K562 (cell line): ENCODE measurements around the gene CCDC3. TPM values are rescaled to one million over a fixed set of nuclear protein-coding genes. Genes with fewer than 3 reads are reported as not detected.

Experiments used
- ATAC-seq: fragments of 200-7000 bp; cut with Tn5 transposase; 3 replicates; pipeline ENCODE4 v1.9.1; 2020; ENCODE audit warnings: moderate library complexity
- BruUV-seq: library from RNA; stranded (reverse); fragments of 400-500 nt; replicated peaks from 2 replicates; lab custom pipeline; 2021; lab: Mats Ljungman, UMichigan
- CTCF ChIA-PET: fragments of 300-600 bp; formaldehyde crosslinking; extraction: SDS; loops from one replicate; lab custom pipeline; 2021; ENCODE audit warnings: low intra/inter-chr PET ratio; lab: Yijun Ruan, JAX
- POLR2A ChIA-PET: fragments of 300-600, 350-650 bp; sonication (Branson Sonifier 250); formaldehyde crosslinking; extraction: SDS; loops from one replicate; lab custom pipeline; 2021; ENCODE audit warnings: antibody characterized with exemption, inconsistent platforms; lab: Yijun Ruan, JAX
- DNase-seq, 4 experiments: peaks; one replicate each; pipeline versions ENCODE4 v3.0.0 to v3.0.0-alpha.2; 2011 to 2018; ENCODE audit warnings: low spot score in 3 of 4, mixed read lengths in 3 of 4; ENCODE audit errors: extremely low read depth in 1 of 4
- FAIRE-seq: peaks from 2 replicates; lab custom pipeline; 2011; peaks lifted over from hg19 to GRCh38; lab: Jason Lieb, UNC
- H2AFZ ChIP-seq: 2 replicates; pipeline ENCODE4 v1.6.0; 2011; ENCODE audit warnings: low read depth, low read length, control low read depth, inconsistent platforms
- H3K27ac ChIP-seq: fragments of 200-600 bp; 3 replicates; pipeline ENCODE4 v1.8.0; 2011; ENCODE audit warnings: low read depth, mild to moderate bottlenecking, control low read depth, inconsistent platforms, low read length, moderate library complexity, mixed read lengths; ENCODE audit errors: extremely low read depth
- H3K27me3 ChIP-seq, 2 experiments: fragments of 300-600 bp in 1 of 2; 2 replicates in 1 of 2; 3 replicates in 1 of 2; pipeline versions ENCODE4 v1.6.0 to v1.8.0; 2011; ENCODE audit warnings: inconsistent platforms in 2 of 2, low read length in 2 of 2, mild to moderate bottlenecking in 1 of 2, mixed read lengths in 1 of 2, moderate library complexity in 1 of 2; ENCODE audit not compliant: control insufficient read depth in 2 of 2, insufficient read depth in 2 of 2
- H3K36me3 ChIP-seq: fragments of 300-600 bp; 3 replicates; pipeline ENCODE4 v1.8.0; 2011; ENCODE audit warnings: mild to moderate bottlenecking, low read length, inconsistent platforms; ENCODE audit not compliant: control insufficient read depth, insufficient read depth
- H3K4me1 ChIP-seq, 2 experiments: fragments of 200-600 bp in 1 of 2; replicated peaks in 1 of 2; 2 replicates in 1 of 2; 3 replicates in 1 of 2; pipeline versions ENCODE4 v1.5.1 to v1.8.0; 2011; ENCODE audit warnings: inconsistent platforms in 2 of 2, low read length in 2 of 2, mild to moderate bottlenecking in 1 of 2, mixed read lengths in 1 of 2, moderate library complexity in 1 of 2; ENCODE audit not compliant: control insufficient read depth in 2 of 2, insufficient read depth in 2 of 2
- H3K4me2 ChIP-seq: 2 replicates; pipeline ENCODE4 v1.6.1; 2011; ENCODE audit warnings: low read length, control low read depth, inconsistent platforms, mixed read lengths; ENCODE audit not compliant: insufficient read depth
- H3K4me3 ChIP-seq: fragments of 200-600 bp; sonication (generic), shearing (Covaris generic); 2 replicates; pipeline ENCODE4 v1.5.1; 2016; ENCODE audit warnings: control low read depth, inconsistent platforms
- H3K79me2 ChIP-seq: fragments of 200-600 bp; 3 replicates; pipeline ENCODE4 v1.8.0; 2011; ENCODE audit warnings: low read length, inconsistent platforms; ENCODE audit not compliant: control insufficient read depth, insufficient read depth
- H3K9ac ChIP-seq, 2 experiments: 2 replicates each; pipeline versions ENCODE4 v1.6.0 to v1.6.1; 2011; ENCODE audit warnings: low read depth in 2 of 2, low read length in 2 of 2, control low read depth in 1 of 2, inconsistent platforms in 1 of 2, mild to moderate bottlenecking in 1 of 2, mixed read lengths in 1 of 2; ENCODE audit not compliant: insufficient read depth in 1 of 2
- H3K9me1 ChIP-seq: one replicate; pipeline ENCODE4 v1.6.0; 2011; ENCODE audit warnings: inconsistent platforms, mild to moderate bottlenecking, low read length, moderate library complexity; ENCODE audit not compliant: control insufficient read depth, insufficient read depth
- H3K9me3 ChIP-seq: replicated peaks from 2 replicates; pipeline ENCODE4 v1.5.1; 2011; ENCODE audit warnings: low read depth, low read length, inconsistent platforms; ENCODE audit not compliant: control insufficient read depth, insufficient read depth
- H4K20me1 ChIP-seq: replicated peaks from 2 replicates; pipeline ENCODE4 v1.6.1; 2011; ENCODE audit warnings: low read length, inconsistent platforms, mixed read lengths; ENCODE audit not compliant: control insufficient read depth, insufficient read depth
- ARHGAP35 ChIP-seq: fragments of 450-650 bp; IDR thresholded peaks from 2 replicates; pipeline ENCODE4 v1.6.1; 2018; ENCODE audit not compliant: partially characterized antibody
- FOXP1 ChIP-seq: sonication (generic); formaldehyde crosslinking; IDR thresholded peaks from 2 replicates; pipeline ENCODE4 v1.8.0; 2022; ENCODE audit warnings: mild to moderate bottlenecking, missing genetic modification reagents
- RAD21 ChIP-seq, 2 experiments: fragments of 250-450 bp in 1 of 2; fragments of 450-650 bp in 1 of 2; sonication (Bioruptor Pico) in 1 of 2; formaldehyde crosslinking in 1 of 2; IDR thresholded peaks in 1 of 2; conservative IDR thresholded peaks in 1 of 2; 2 replicates each; pipeline versions ENCODE4 v1.4.0 to v1.8.0; 2020 to 2022; ENCODE audit warnings: mild to moderate bottlenecking in 2 of 2, moderate library complexity in 1 of 2
- RBM17 ChIP-seq: fragments of 200-400 bp; formaldehyde crosslinking; IDR thresholded peaks from 2 replicates; pipeline ENCODE4 v1.6.1; 2017; ENCODE audit warnings: low read depth, mild to moderate bottlenecking, low read length, borderline replicate concordance
- RBM39 ChIP-seq: fragments of 200-400 bp; formaldehyde crosslinking; optimal IDR thresholded peaks from 2 replicates; pipeline ENCODE3; 2018; ENCODE audit warnings: low read depth, low read length
- ZNF134 ChIP-seq: fragments of 250-450 bp; sonication (Bioruptor Pico); conservative IDR thresholded peaks from 2 replicates; pipeline ENCODE4 v1.4.0; 2020
- ZNF324 ChIP-seq: fragments of 250-450 bp; sonication (Bioruptor Pico); IDR thresholded peaks from 2 replicates; pipeline ENCODE4 v1.4.0; 2020; ENCODE audit warnings: mild to moderate bottlenecking
- ZZZ3 ChIP-seq: fragments of 450-650 bp; IDR thresholded peaks from 2 replicates; pipeline ENCODE4 v1.6.1; 2016; ENCODE audit warnings: antibody characterized with exemption, mild to moderate bottlenecking, moderate library complexity
- WGBS: fragments of 100-300 bp; shearing (Covaris generic); methylation state at CpG from one replicate; pipeline ENCODE4 v1.1.6; 2016; ENCODE audit warnings: low coverage, mixed read lengths; ENCODE audit not compliant: insufficient coverage; ENCODE audit errors: missing lambda C conversion rate; 5-methylcytosine and 5-hydroxymethylcytosine counted together
- in situ Hi-C: fragments of 300-500 bp; cut with MboI; formaldehyde crosslinking; loops from 4 replicates; pipeline ENCODE4 v1.15.0; 2018; ENCODE audit warnings: inconsistent platforms, mixed read lengths
- intact Hi-C: fragments of 100-400 bp; cut with micrococcal nuclease; formaldehyde crosslinking; loops from 2 replicates; pipeline ENCODE4 v1.14.2; 2022
- polyA plus RNA-seq, 8 experiments: library from polyadenylated mRNA; depleted of rRNA in 4 of 8; stranded (reverse) in 5 of 8; unstranded in 3 of 8; fragments of >200 nt; fragmentation: Nextera tagmentation in 2 of 8; fragmentation: Illumina TruSeq in 1 of 8; extraction: Ambion mirVana in 2 of 8; extraction: Trizol in 1 of 8; gene quantifications; 2 replicates each; pipeline versions ENCODE4 v1.2.1 to v1.2.3, GENCODE V29; 2011 to 2014; ENCODE audit warnings: inconsistent platforms in 1 of 8, missing spikeins in 1 of 8
- total RNA-seq, 7 experiments: library from RNA; depleted of rRNA in 6 of 7; stranded (reverse); fragments of >200 nt in 6 of 7; fragmentation: Illumina TruSeq in 2 of 7; extraction: Trizol in 2 of 7; gene quantifications; 2 replicates each; pipeline versions ENCODE4 v1.2.1 to v1.2.3, GENCODE V29; 2011 to 2021; ENCODE audit warnings: low replicate concordance in 1 of 7
- TF ChIP-seq, protein P1 (sequence below): fragments of 150-350 bp; IDR thresholded peaks from 2 replicates; pipeline ENCODE4 v1.6.1; 2014; ENCODE audit warnings: low read depth, mild to moderate bottlenecking, low read length, borderline replicate concordance
- TF ChIP-seq, protein P2 (sequence below): fragments of 450-650 bp; IDR thresholded peaks from 2 replicates; pipeline ENCODE4 v1.6.1; 2016; ENCODE audit warnings: mild to moderate bottlenecking
- TF ChIP-seq, protein P3 (sequence below): IDR thresholded peaks from 3 replicates; pipeline ENCODE4 v1.6.1; 2011; ENCODE audit warnings: borderline replicate concordance, mild to moderate bottlenecking, moderate library complexity; ENCODE audit not compliant: insufficient read length; ENCODE audit errors: extremely low read depth

The CCDC3 gene
- total and polyA plus RNA-seq, 9 of the 15 experiments (the other 6 are each of a cell fraction or from before 2014, with no cell fraction given) = not detected

DNA sequence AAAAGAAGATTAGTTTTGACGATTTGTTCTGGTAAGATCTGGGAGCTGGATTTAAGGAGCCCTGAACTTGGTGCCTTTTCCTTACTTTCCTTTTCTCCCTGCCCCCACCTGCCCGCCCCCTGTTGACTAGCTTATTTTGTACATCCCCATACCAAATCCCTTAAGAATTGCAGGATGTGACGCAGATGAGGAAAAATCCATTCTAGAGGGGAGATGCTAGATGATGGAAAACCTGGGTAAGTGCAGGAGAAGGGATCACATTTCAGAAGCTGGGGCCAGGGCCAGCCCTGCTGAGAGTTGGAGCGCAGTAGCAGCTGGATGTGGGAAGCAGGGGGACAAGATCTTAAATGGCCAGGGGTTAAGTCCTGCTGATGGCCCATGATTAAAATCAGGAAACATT, 93.9 kb downstream of the CCDC3 start:
- no peaks in the 10 kb centered on the region for H3K36me3 ChIP-seq
- intact Hi-C loops (loop anchor here (10.0 kb wide), 3 partner anchors 123 to 193 kb away; no protein-coding TSS in a partner anchor), in situ Hi-C loops (no loop called here)
- BruUV-seq = no TSS peak
- H3K9me3 ChIP-seq = no peaks in the 10 kb centered on the region
- POLR2A ChIA-PET = interaction anchor here (0.7 to 0.8 kb wide), 3 partner anchors 8 to 100 kb away, joined by 3 read pairs; no protein-coding TSS in a partner anchor
- 2% methylated on average over 4 of the region's 4 CpGs for WGBS
- FAIRE-seq = no peak
- no peak overlapping the region for H3K27ac ChIP-seq
- H2AFZ ChIP-seq = no peak overlapping the region
- no peak overlapping the region for H3K4me3 ChIP-seq
- peaks cover 3% of the 10 kb centered on the region; the same call in 1 of the 2 replicates for H4K20me1 ChIP-seq
- no peak overlapping the region for H3K4me2 ChIP-seq
- no peaks in the 10 kb centered on the region for H3K9me1 ChIP-seq
- CTCF ChIA-PET = no interaction called here
- H3K9ac ChIP-seq = no peak overlapping the region
- ATAC-seq = no peak
- no peaks in the 10 kb centered on the region for H3K4me1 ChIP-seq
- H3K79me2 ChIP-seq = no peaks in the 10 kb centered on the region
- H3K27me3 ChIP-seq = peaks cover 0 to 12% of the 10 kb centered on the region in 2 experiments; a peak in 4 of 5 replicates
- DNase-seq = no peak
- TF ChIP-seq, protein P1, sequence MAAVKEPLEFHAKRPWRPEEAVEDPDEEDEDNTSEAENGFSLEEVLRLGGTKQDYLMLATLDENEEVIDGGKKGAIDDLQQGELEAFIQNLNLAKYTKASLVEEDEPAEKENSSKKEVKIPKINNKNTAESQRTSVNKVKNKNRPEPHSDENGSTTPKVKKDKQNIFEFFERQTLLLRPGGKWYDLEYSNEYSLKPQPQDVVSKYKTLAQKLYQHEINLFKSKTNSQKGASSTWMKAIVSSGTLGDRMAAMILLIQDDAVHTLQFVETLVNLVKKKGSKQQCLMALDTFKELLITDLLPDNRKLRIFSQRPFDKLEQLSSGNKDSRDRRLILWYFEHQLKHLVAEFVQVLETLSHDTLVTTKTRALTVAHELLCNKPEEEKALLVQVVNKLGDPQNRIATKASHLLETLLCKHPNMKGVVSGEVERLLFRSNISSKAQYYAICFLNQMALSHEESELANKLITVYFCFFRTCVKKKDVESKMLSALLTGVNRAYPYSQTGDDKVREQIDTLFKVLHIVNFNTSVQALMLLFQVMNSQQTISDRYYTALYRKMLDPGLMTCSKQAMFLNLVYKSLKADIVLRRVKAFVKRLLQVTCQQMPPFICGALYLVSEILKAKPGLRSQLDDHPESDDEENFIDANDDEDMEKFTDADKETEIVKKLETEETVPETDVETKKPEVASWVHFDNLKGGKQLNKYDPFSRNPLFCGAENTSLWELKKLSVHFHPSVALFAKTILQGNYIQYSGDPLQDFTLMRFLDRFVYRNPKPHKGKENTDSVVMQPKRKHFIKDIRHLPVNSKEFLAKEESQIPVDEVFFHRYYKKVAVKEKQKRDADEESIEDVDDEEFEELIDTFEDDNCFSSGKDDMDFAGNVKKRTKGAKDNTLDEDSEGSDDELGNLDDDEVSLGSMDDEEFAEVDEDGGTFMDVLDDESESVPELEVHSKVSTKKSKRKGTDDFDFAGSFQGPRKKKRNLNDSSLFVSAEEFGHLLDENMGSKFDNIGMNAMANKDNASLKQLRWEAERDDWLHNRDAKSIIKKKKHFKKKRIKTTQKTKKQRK = no peak
- TF ChIP-seq RAD21 (CRISPR knock-in tag; conservative IDR thresholded peaks at IDR 0.05 in 1 of 2, IDR thresholded peaks at IDR 0.05 in 1 of 2) (no peak), ZZZ3 (no peak), ARHGAP35 (no peak), ZNF134 (CRISPR knock-in tag) (no peak), FOXP1 (CRISPR knock-in tag) (no peak), RBM17 (no peak), RBM39 (no peak), ZNF324 (CRISPR knock-in tag) (no peak)
- TF ChIP-seq, protein P2, sequence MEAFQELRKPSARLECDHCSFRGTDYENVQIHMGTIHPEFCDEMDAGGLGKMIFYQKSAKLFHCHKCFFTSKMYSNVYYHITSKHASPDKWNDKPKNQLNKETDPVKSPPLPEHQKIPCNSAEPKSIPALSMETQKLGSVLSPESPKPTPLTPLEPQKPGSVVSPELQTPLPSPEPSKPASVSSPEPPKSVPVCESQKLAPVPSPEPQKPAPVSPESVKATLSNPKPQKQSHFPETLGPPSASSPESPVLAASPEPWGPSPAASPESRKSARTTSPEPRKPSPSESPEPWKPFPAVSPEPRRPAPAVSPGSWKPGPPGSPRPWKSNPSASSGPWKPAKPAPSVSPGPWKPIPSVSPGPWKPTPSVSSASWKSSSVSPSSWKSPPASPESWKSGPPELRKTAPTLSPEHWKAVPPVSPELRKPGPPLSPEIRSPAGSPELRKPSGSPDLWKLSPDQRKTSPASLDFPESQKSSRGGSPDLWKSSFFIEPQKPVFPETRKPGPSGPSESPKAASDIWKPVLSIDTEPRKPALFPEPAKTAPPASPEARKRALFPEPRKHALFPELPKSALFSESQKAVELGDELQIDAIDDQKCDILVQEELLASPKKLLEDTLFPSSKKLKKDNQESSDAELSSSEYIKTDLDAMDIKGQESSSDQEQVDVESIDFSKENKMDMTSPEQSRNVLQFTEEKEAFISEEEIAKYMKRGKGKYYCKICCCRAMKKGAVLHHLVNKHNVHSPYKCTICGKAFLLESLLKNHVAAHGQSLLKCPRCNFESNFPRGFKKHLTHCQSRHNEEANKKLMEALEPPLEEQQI = no peak
- TF ChIP-seq, protein P3, sequence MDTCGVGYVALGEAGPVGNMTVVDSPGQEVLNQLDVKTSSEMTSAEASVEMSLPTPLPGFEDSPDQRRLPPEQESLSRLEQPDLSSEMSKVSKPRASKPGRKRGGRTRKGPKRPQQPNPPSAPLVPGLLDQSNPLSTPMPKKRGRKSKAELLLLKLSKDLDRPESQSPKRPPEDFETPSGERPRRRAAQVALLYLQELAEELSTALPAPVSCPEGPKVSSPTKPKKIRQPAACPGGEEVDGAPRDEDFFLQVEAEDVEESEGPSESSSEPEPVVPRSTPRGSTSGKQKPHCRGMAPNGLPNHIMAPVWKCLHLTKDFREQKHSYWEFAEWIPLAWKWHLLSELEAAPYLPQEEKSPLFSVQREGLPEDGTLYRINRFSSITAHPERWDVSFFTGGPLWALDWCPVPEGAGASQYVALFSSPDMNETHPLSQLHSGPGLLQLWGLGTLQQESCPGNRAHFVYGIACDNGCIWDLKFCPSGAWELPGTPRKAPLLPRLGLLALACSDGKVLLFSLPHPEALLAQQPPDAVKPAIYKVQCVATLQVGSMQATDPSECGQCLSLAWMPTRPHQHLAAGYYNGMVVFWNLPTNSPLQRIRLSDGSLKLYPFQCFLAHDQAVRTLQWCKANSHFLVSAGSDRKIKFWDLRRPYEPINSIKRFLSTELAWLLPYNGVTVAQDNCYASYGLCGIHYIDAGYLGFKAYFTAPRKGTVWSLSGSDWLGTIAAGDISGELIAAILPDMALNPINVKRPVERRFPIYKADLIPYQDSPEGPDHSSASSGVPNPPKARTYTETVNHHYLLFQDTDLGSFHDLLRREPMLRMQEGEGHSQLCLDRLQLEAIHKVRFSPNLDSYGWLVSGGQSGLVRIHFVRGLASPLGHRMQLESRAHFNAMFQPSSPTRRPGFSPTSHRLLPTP = no peak
